Erythroblast (primary cell): ENCODE measurements around the gene TRIP13.
A peak's percentile ranks its signal among the peaks of the same experiment; 100 is the strongest.

Experiments used
- DNase-seq, 2 experiments: peaks; one replicate each; lab custom pipeline; 2025; lab: John Stamatoyannopoulos, UW
- GATA1 ChIP-seq: IDR thresholded peaks from 2 replicates; pipeline ENCODE4 v1.6.1; 2011; ENCODE audit warnings: low read depth, mild to moderate bottlenecking, control low read depth, low read length, moderate library complexity
- POLR2A ChIP-seq: IDR thresholded peaks from 2 replicates; pipeline ENCODE4 v1.6.1; 2011; ENCODE audit warnings: mild to moderate bottlenecking, low read length

Gene TRIP13

GRCh38 chr5:886716-887325 is 5.9 kb upstream of the TRIP13 start:
- TF ChIP-seq GATA1 (no peak), POLR2A (no peak)

GRCh38 chr5:887947-888637 is 4.6 kb upstream of the TRIP13 start:
- TF ChIP-seq GATA1 = no peak
- no peak for TF ChIP-seq POLR2A
- no peak for DNase-seq

More at GRCh38 chr5:886716-887325, 5.9 kb upstream of the TRIP13 start:
- DNase-seq = no peak

GRCh38 chr5:888638-889035 is 4.0 kb upstream of the TRIP13 start:
- no peak for TF ChIP-seq POLR2A
- no peak for TF ChIP-seq GATA1
- no peak for DNase-seq

- TF ChIP-seq POLR2A (no peak), GATA1 (no peak)
- DNase-seq = no peak
Measured at GRCh38 chr5:889075-889710, 3.5 kb upstream of the TRIP13 start.

- no peak for DNase-seq
- TF ChIP-seq GATA1 = no peak
- TF ChIP-seq POLR2A = no peak
Measured at GRCh38 chr5:891117-891836, 1.4 kb upstream of the TRIP13 start.

GRCh38 chr5:891837-892393 is 769 bp upstream of the TRIP13 start:
- peak; percentile 42 to 60 for DNase-seq
- no peak for TF ChIP-seq GATA1
- no peak for TF ChIP-seq POLR2A

- TF ChIP-seq POLR2A (no peak), GATA1 (no peak)
Measured at GRCh38 chr5:893137-893506, 438 bp downstream of the TRIP13 start.

GRCh38 chr5:893711-894110 is 1.0 kb downstream of the TRIP13 start:
- TF ChIP-seq POLR2A (no peak), GATA1 (no peak)
- no peak for DNase-seq

More at GRCh38 chr5:893137-893506, 438 bp downstream of the TRIP13 start:
- peak; percentile 46 to 62 for DNase-seq

- DNase-seq = no peak
- no peak for TF ChIP-seq POLR2A
- no peak for TF ChIP-seq GATA1
Measured at GRCh38 chr5:900781-901180, 8.1 kb downstream of the TRIP13 start.

- no peak for DNase-seq
- TF ChIP-seq POLR2A = no peak
- no peak for TF ChIP-seq GATA1
Measured at GRCh38 chr5:902129-902916, 9.6 kb downstream of the TRIP13 start.

- DNase-seq = no peak
- TF ChIP-seq GATA1 = no peak
- no peak for TF ChIP-seq POLR2A
Measured at GRCh38 chr5:903756-904096, 11.0 kb downstream of the TRIP13 start.

GRCh38 chr5:905139-905642 is 12.5 kb downstream of the TRIP13 start:
- TF ChIP-seq POLR2A = no peak
- TF ChIP-seq GATA1 = no peak
- no peak for DNase-seq

- DNase-seq = no peak
Measured at GRCh38 chr5:907366-907910, 14.8 kb downstream of the TRIP13 start.

GRCh38 chr5:908172-908571 is 15.5 kb downstream of the TRIP13 start:
- no peak for TF ChIP-seq GATA1
- TF ChIP-seq POLR2A = no peak
- no peak for DNase-seq

More at GRCh38 chr5:907366-907910, 14.8 kb downstream of the TRIP13 start:
- TF ChIP-seq POLR2A (no peak), GATA1 (no peak)
